OCI-LY7 (cell line): ENCODE results near the gene FADS6. TPM values are rescaled to one million over a fixed set of nuclear protein-coding genes. Genes with fewer than 3 reads are reported as not detected.

Source experiments
- BruUV-seq: library from RNA; stranded (reverse); fragments of 400-500 nt; replicated peaks from 2 replicates; lab custom pipeline; 2021; lab: Mats Ljungman, UMichigan
- CTCF ChIA-PET: fragments of 300-600 bp; sonication (Branson Sonifier 250); formaldehyde crosslinking; loops from one replicate; lab custom pipeline; 2022; ENCODE audit warnings: antibody characterized with exemption; ENCODE audit not compliant: unreplicated experiment; lab: Charles Lee
- POLR2A ChIA-PET: fragments of 300-600 bp; sonication (Branson Sonifier 250); formaldehyde crosslinking; loops from one replicate; lab custom pipeline; 2022; ENCODE audit warnings: antibody characterized with exemption; lab: Charles Lee
- DNase-seq: peaks from one replicate; pipeline ENCODE4 v3.0.0-alpha.2; 2015; ENCODE audit warnings: low spot score
- H2AFZ ChIP-seq: fragments of 200-600 bp; sonication (generic), shearing (Covaris generic); 2 replicates; pipeline ENCODE4 v1.6.1; 2014; ENCODE audit warnings: mild to moderate bottlenecking, antibody characterized with exemption, low read length, moderate library complexity
- H3K27ac ChIP-seq: fragments of 200-600 bp; sonication (generic); 2 replicates; pipeline ENCODE4 v1.5.1; 2014; ENCODE audit warnings: mixed run types, low read depth, mild to moderate bottlenecking, moderate library complexity, low read length, inconsistent platforms; ENCODE audit not compliant: poor library complexity, severe bottlenecking
- H3K36me3 ChIP-seq: fragments of 200-600 bp; sonication (generic); 2 replicates; pipeline ENCODE4 v1.6.1; 2014; ENCODE audit warnings: mild to moderate bottlenecking, antibody characterized with exemption, low read length, moderate library complexity, mixed read lengths; ENCODE audit not compliant: insufficient read depth
- H3K4me1 ChIP-seq: fragments of 200-600 bp; sonication (generic); 2 replicates; pipeline ENCODE4 v1.5.1; 2014; ENCODE audit warnings: mild to moderate bottlenecking, low read length; ENCODE audit not compliant: insufficient read depth, poor library complexity, severe bottlenecking
- H3K4me2 ChIP-seq: fragments of 200-600 bp; sonication (generic); 2 replicates; pipeline ENCODE4 v1.6.1; 2014; ENCODE audit warnings: mild to moderate bottlenecking, low read length
- H3K4me3 ChIP-seq: fragments of 200-600 bp; sonication (generic); 2 replicates; pipeline ENCODE4 v1.5.1; 2014; ENCODE audit warnings: mild to moderate bottlenecking, low read depth, low read length; ENCODE audit not compliant: poor library complexity, severe bottlenecking
- H3K79me2 ChIP-seq: fragments of 200-600 bp; sonication (generic); 2 replicates; pipeline ENCODE4 v1.6.1; 2016; ENCODE audit warnings: low read depth, mild to moderate bottlenecking, low read length, moderate library complexity, mixed read lengths; ENCODE audit not compliant: insufficient read depth
- H3K9me2 ChIP-seq: fragments of 200-600 bp; sonication (generic); 2 replicates; pipeline ENCODE4 v1.6.1; 2016; ENCODE audit warnings: mild to moderate bottlenecking, low read length, mixed read lengths; ENCODE audit not compliant: insufficient read depth
- H3K9me3 ChIP-seq: fragments of 200-600 bp; sonication (generic); 2 replicates; pipeline ENCODE4 v1.6.1; 2014; ENCODE audit warnings: mild to moderate bottlenecking, mixed run types, low read length, mixed read lengths
- H4K20me1 ChIP-seq: fragments of 200-600 bp; sonication (generic); 2 replicates; pipeline ENCODE4 v1.6.1; 2014; ENCODE audit warnings: mild to moderate bottlenecking, antibody characterized with exemption, low read length, moderate library complexity, mixed read lengths; ENCODE audit not compliant: insufficient read depth
- EZH2phosphoT487 ChIP-seq: fragments of 200-600 bp; sonication (generic); IDR thresholded peaks from 2 replicates; pipeline ENCODE4 v1.6.1; 2018; ENCODE audit warnings: low read depth, borderline replicate concordance, mild to moderate bottlenecking, mixed run types, antibody characterized with exemption, low read length, moderate library complexity, mixed read lengths
- intact Hi-C: fragments of 100-400 bp; cut with micrococcal nuclease; formaldehyde crosslinking; loops from one replicate; pipeline ENCODE4 v1.10.0; 2022; ENCODE audit not compliant: unreplicated experiment
- total RNA-seq, 2 experiments: library from RNA; depleted of rRNA in 1 of 2; stranded (reverse); fragments of >200 nt in 1 of 2; shearing (Covaris generic) in 1 of 2; gene quantifications; 2 replicates each; pipeline ENCODE4 v1.2.3, GENCODE V29; 2014 to 2022
- TF ChIP-seq, protein P1 (sequence below): fragments of 200-600 bp; sonication (generic); conservative IDR thresholded peaks from 2 replicates; pipeline ENCODE4 v1.5.1; 2014; ENCODE audit warnings: mild to moderate bottlenecking, antibody characterized with exemption, low read length, moderate library complexity, mixed read lengths

Gene FADS6
- total RNA-seq, 2 experiments from 2014 or later, result not detected

DNA sequence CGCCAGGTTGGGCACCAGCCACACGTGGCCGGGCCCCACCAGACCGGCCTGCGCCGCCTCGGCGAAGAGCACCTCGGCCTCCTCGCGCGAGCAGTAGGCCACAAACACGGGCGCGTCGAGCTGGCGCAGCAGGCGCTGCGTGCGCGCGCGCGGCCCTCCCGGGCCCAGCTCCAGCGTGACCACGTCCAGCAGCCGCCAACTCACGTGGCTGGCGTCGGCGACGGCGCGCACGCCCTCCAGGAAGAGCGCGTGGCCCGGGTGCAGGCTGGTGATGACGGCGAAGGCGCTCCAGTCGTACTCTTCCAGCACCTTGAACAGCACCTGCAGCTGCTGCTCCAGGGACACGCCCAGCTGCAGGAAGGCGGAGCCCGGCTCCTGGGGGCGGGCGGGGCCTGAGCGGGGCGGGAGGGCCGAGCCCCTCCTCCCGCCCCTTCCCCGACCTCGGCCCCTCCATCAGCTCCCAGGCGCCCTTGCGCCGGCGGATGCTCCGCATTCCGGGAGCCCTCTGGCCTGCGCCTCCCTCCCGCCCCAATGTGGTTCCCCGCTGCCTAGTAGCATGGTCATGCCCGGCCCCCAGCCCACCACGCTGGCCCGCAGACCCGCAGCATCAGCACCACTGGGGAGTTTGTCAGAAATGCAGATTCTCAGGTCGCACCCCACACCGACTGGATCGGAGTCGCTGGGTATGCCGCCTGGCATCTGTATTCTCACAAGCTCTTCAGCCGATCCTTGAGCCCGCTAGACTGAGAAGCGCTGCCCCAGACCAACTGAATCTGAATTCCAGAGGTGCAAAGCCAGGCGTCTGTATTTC, 41.0 kb downstream of the FADS6 start:
- Histone ChIP-seq H3K9me2 (no peaks in the 10 kb centered on the region), H3K4me1 (peaks cover 11% of the 10 kb centered on the region), H2AFZ (peak overlapping the region; percentile 76; the same call in 1 of the 2 replicates), H3K9me3 (no peaks in the 10 kb centered on the region), H3K4me3 (peak overlapping the region; percentile 65), H3K79me2 (no peaks in the 10 kb centered on the region), H4K20me1 (no peaks in the 10 kb centered on the region), H3K27ac (no peak overlapping the region), H3K36me3 (no peaks in the 10 kb centered on the region), H3K4me2 (peak overlapping the region; percentile 75)
- ChIA-PET CTCF (interaction anchor here (0.6 kb wide), 1 partner anchor 103 kb away, joined by 3 read pairs; no protein-coding TSS in a partner anchor), POLR2A (interaction anchor here (0.5 to 1.4 kb wide), 8 partner anchors 13 to 1014 kb away, joined by 3 to 4 read pairs (median 3); partner anchors contain the start of gene FDXR)
- DNase-seq, result peak; percentile 79
- no peak for TF ChIP-seq EZH2phosphoT487
- TF ChIP-seq, protein P1, sequence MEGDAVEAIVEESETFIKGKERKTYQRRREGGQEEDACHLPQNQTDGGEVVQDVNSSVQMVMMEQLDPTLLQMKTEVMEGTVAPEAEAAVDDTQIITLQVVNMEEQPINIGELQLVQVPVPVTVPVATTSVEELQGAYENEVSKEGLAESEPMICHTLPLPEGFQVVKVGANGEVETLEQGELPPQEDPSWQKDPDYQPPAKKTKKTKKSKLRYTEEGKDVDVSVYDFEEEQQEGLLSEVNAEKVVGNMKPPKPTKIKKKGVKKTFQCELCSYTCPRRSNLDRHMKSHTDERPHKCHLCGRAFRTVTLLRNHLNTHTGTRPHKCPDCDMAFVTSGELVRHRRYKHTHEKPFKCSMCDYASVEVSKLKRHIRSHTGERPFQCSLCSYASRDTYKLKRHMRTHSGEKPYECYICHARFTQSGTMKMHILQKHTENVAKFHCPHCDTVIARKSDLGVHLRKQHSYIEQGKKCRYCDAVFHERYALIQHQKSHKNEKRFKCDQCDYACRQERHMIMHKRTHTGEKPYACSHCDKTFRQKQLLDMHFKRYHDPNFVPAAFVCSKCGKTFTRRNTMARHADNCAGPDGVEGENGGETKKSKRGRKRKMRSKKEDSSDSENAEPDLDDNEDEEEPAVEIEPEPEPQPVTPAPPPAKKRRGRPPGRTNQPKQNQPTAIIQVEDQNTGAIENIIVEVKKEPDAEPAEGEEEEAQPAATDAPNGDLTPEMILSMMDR, result no peak
- no TSS peak for BruUV-seq
- intact Hi-C loops, result no loop called here

DNA sequence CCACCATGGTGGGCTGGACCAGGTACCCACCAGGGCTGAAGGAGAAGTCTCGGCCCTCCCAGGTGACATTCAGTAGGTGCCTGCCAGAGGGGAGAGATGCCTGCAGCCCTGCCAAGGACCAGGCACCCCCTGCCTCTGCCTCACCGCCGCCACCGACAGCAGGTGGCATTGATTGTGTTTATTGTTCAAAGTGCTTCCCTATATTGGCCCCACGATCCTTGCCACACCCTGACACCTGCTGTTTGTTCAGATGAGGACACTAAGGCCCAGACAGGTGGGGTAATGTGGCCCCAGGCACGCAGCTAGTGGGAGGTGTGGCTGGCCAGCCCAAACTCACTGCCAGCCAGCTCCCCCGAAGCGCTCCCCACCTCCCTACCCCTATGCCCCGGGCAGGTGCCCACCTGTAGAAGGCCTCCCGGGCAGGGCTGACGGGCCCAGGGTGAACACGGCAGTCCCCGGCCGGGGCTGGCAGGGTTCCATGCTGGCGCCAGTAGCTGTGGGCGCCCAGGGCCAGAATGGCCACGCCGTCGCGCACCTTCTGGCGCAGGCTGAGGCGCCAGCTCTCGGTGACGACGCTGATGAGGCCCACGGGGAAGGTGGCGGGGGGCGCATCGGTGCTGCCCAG, 41.7 kb downstream of the FADS6 start:
- Histone ChIP-seq H3K9me3 (no peaks in the 10 kb centered on the region), H3K36me3 (no peaks in the 10 kb centered on the region), H3K79me2 (no peaks in the 10 kb centered on the region), H3K27ac (no peak overlapping the region), H3K9me2 (no peaks in the 10 kb centered on the region), H3K4me1 (peaks cover 11% of the 10 kb centered on the region), H2AFZ (no peak overlapping the region), H4K20me1 (no peaks in the 10 kb centered on the region), H3K4me2 (no peak overlapping the region), H3K4me3 (no peak overlapping the region)
- intact Hi-C loops, result no loop called here
- no TSS peak for BruUV-seq
- ChIA-PET POLR2A (interaction anchor here (0.6 to 1.4 kb wide), 5 partner anchors 19 to 1015 kb away, joined by 3 read pairs; partner anchors contain the start of gene FDXR), CTCF (interaction anchor here (0.6 kb wide), 1 partner anchor 102 kb away, joined by 3 read pairs; no protein-coding TSS in a partner anchor)
- DNase-seq, result no peak
- TF ChIP-seq EZH2phosphoT487, result no peak
- TF ChIP-seq, protein P1, result no peak
